HG03045 (cell line): ENCODE measurements around the gene SH2D3A.

Experiments
- ATAC-seq: cut with Tn5 transposase; IDR thresholded peaks from one replicate; pipeline ENCODE4 v1.9.1; 2021; ENCODE audit warnings: mild to moderate bottlenecking, moderate library complexity; ENCODE audit not compliant: unreplicated experiment

The SH2D3A gene

DNA sequence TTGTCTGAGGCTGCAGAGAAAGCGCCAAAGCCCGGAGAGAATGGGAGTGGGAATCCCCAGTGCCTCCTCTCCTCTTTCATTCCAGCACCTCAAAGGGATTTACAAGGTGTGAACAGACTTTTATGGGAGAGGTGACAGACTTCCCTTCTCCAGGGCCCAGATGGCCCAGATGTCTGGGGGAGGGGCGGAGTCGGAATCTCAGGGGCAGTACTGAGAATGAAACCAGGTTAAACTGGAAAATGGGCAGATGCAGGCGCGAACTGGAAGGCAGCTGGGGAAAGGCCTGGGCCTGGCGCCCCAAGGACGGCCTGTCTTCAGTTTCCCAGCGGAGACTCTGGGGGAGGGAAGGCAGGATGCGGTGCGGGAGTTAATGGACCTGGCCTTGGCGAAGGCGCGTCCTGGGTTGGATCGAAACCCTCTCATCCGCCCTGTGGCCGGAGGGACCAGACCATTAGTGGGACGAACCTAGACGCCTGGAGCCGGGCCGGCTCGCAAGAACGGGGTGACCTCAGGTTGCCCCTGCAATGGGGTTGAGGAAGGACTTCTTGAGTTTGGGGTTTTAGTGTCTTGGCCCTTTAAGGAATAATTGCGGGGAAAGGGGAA, 28.3 kb downstream of the SH2D3A start:
- no peak for ATAC-seq

DNA sequence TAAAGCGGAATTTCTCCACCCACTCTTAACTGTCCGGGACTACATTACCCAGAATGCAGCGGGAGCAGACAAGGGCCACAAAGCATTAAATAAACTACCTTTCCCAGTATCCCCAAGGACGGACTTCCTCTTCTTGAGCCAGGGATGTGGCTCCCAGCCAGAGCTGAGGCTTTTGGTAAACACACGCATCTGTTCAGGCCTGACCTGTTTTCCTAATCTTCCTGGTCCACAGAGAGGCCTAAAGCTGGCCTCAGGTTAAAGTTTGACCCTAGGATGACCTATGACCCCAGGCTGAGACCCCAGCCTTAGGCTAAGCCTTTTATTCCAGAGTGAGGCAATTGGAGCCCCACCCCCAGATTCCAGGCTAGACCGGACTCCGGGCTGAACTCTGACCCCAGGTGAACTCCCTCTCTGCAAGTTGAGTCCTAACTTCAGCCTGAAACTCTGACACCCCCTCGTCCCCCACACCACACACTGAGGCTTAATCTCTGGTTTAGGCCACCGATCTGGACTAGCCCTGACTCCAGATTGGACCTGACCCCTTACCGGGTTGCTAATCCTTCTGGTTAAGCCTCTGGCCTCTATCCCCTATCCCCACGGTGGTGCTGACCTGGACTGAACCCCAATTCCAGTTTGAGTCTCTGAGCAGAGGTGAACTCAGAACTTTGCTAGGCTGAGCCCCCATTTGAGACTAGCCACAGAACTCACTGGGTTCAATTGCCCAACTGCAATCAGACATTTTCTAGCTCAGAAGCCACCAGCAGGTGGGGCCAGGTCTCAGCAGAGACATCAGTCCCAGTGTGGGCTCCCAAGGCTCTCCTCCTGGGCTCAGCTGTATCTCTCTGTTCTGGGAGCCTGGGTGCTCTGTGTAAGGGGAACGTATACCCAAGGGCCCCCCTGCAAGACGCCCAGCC, 29.1 kb downstream of the SH2D3A start:
- ATAC-seq, result no peak

DNA sequence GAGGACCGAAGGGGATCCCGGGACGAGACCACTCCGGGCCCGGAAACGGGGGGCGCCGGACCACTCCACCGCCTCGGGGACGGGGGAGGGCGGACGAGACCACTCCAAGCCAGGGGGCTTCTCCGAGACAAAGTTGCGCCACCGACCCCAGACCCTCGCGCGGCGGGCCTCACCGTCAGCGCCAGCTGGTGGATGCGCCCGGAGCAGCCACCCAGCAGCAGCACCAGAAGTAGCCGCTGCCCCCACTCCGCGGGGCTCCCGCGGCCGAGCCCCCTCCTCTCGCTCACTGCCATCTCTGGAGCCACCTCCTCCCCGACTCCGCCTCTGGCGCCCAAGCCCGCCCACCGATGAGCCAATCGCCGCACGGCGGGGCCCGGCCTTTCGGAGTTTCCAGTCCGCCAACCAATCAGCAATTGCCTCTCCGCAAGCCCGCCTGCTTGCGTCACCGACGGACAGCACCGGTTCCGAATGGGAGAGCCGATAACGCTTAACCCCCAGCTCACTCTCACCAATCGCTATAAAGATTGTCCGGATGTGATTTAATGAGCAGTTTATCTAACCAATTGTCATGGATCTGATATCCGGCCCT, 29.9 kb downstream of the SH2D3A start, which contains the start of gene GPR108:
GPR108 (minus strand) TSS at position 297 of the 589 bp plus-strand sequence; CDS start at position 293, 4 bp downstream.
- peak; percentile 68 for ATAC-seq

DNA sequence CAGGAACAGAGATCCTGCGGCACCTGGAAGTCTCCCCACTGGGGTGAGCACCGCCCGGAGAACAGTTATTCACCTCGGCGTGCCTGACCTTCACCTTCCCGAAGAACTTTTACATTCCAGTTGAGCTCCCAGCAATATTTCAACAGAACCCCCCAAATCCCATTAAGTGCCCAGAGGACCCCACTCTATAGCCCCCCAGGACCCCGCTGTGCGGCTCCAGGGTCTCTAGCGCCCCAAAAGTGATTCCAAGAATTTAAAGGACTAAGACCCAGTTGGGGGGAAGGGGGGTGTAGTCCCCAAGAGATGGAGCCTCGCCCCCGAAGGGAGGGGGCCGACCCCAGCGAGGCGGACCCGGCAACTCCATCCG, 30.3 kb downstream of the SH2D3A start:
- ATAC-seq, result no peak

DNA sequence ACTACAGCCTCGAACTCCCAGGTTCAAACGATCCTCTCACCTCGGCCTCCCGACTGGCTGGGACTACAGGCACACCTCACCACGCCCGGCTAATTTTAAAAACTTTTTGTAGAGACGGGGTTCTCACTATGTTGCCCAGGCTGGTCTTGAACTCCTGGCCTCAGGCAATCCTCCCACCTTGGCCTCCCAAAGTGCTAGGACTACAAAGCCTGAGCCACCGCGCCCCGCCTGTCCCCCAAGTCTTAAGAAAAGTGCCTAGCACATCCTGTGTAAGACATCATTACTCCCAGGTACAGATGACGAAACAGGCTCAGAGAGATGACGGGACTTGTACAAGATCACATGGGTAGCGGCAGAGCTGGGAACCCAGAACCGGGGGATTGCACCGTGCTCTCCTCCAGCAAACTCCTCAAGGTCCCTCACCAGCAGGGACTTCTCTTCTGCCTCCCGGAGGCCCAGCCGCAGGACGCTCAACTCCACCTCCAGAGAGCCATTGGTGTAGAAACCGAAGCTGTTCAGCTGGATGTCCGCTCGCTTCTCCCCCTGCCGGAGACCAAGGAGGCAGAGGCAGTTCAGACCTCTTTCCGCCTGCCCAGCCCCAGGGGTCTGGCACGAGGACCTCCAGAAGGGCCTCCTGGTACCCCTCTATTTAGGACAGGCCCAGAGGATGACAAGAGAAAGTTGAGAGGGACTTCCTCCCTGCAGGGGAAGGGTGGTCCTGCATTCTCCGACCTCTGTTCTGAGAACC, 30.9 kb downstream of the SH2D3A start:
- ATAC-seq, result no peak

DNA sequence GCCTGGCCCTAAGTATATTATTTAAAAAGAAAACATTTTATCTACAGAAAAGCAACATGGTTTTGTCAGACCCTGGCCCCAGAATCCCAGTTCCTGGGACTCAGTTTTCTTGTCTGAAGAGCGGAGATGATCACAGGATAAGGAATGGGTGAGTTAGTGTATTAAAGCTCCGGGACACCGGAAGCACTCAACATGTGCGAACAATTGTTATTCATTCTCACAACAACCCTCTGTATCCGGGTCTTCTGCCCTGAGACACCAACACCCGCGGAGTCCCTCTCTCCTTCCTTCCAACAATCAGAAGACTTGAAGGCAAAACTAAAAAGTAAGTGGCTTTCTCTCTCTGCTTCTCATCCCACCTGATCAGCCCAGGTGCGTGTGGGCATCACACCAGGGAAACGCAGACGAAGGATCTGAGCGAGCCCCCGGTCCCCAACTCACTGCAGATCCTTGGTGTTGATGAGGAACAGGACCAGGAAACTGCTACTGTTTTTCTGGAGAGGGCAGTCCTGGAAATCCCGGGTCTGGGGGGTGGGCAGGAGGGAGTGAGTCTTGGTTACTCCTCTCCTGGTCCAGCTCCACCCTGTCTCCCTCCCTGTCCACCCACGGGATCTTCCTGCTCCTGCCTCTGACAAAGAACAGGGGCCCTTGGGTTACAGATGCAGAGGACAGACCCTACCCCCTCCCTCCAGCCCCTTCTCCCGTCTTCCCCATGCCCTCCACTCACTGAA, 31.9 kb downstream of the SH2D3A start:
- ATAC-seq, result no peak

DNA sequence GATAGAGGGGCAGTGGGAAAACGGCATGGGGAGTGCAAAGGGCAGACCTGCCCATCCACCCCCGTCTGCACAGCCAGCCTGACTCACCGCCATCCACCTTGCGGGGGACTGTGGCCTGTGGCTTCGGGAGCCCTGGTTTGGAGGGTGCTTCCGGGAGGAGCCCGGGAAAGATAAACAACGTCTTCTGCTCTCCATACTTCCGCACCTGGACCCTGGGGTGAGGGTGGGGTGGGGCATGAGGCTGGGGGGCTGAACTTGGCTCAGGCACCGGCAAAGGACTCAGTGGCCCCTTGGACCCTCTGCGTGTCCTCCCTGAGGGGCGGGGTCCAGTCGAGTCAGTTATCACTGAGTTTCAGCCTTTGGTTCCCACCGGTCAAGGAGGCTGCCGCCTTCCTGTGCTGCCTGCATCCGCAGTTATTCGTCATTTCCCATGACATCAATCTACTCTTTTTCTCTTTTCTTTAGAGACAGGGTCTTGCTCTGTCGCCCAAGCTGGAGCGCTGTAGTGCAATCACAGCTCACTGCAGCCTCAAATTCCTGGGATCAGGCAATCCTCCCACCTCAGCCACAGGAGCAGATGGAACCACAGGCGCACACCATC, 33.0 kb downstream of the SH2D3A start:
- no peak for ATAC-seq

DNA sequence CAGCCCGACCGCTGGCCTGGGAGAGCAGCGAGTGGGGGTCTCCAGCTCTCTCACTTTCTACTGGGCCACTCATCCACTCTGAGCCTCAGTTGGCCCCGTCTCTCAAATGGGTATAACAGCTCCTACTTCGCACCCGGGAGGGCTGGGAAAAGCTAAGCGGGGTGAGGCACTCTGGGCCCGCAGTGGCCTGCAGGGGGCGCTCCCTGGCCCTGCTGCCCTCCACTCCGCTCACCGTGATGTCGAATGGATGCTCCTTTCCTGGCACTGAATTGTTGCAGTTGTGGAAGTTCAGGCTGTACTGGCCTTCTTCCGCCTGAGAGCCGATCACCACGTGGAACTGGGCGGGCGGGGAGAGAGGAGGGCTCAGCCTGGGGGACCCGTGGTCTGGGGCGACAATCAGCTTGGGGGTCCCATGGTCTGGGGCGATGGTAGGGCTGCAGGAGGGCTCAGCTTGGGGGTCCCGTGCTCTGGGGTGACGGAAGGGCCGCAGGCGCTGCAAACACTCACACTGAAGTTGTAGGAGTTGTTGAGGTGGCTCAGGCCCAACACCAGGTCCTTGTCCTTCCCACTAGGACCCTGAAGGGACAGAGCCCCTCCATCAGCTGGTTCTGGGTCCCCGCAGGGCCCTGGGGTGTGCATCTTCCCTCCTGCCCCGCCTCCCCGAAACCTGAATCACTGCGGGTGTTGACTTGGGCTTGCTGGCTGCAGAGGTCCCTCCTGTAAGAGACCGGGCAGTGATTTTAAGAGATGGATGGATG, 33.7 kb downstream of the SH2D3A start:
- ATAC-seq, result no peak

DNA sequence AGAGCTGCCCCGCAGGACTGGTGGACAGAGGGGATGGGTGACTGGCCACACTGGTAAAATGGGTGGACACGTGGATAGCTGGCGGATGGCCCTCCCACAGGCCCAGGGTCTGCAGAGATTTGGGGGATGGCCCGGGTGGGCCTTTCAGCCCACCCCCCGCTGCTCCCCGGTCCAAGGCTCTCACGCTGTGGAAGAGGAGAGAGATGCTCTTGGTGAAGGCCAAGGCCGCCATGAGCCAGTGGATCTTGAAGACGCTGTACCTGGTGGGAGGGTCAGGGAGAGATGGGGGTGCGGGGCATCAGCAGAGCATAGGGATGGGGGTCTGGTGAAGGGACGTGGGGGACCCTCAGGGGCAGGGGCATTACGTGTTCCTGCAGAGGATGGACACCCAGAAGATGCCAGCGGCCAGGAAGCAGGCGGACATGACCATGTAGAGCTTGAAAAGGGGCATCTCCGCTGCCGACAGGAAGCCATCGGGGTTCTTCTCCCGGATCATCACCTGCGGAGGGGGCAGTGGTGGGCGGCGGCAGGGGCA, 34.4 kb downstream of the SH2D3A start:
- ATAC-seq, result no peak

DNA sequence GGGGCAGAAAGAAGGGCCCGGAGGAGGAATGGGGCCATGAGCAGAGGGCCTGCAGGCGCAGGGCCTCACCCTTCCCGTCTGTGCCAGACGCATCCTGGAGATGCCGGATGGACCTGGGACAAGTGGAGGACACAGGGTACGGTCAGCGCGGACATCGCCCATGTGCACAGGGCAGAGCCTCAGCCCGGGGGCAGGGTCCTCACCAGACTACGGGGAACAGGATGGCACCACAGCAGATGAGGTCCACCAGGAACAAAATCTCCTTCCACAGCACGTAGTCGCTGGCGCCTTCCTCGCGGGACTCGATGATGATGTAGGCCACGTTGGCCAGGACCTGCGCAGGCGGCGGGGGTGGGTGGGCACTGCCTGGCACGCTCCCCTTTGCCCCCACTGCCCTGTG, 35.4 kb downstream of the SH2D3A start:
- ATAC-seq, result no peak

DNA sequence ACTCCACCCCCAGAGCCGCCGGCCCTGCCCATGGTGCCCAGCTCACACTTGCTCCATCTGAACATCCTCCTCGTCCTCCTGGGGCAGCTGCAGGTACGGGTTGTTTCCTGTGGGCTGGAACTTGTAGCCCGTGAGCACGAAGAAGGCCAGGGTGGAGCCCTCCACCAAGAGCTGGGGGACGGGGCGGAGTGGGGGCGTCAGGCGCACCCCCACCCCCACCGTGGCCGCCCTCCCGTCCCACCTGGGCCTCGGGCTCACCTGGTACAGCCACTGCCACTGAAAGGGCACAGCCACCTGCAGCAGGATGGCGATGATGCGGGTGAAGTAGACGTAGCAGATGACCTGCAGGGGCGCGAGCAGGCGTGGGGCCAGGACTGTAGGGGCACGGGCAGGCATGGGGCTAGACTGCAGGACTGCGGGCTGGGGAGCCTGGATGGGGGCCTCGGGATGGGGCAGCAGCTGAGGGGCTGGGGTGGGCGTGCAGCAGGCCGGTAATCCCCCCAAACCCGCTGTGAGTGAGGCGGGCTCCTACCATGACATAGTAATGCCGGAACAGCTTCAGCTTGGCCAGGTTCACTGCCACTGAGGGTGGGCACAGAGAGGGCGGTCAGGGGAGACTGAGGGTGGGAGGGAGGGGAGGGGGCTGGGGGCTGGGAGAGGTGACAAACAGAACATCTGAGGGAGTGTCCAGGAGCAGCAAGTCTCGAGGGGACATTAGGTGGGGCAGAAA, 36.1 kb downstream of the SH2D3A start:
- ATAC-seq, result no peak

DNA sequence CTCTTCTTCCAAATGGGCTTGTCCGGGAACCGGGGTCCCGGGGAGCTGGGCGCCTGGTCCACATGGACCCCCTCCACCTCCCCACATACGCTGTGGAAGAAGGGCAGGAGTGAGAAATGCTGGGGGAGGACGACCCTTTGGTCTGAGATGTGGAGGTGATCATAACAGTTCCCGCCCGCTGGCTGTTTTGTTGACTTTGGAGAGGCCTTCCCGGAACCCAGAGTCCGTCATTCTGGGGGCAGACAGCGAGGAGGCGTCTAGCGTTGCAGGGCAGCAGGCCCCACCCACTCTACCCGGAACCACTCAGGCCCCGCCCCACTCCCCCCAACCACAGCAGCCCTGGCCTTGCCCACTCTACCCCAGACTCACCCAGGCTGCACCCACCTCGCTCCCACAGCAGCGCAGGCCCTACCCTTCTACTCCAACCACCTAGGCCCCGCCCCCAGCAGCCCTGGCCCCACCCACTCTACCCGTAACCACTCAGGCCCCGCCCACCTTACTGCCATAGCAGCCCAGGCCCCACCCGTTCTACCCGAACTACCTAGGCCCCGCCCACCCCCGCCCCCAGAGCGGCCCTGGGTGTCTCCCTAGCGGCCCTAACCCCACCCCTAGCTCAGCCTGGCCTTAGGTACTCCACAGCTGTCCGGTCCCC, 37.0 kb downstream of the SH2D3A start:
- no peak for ATAC-seq

DNA sequence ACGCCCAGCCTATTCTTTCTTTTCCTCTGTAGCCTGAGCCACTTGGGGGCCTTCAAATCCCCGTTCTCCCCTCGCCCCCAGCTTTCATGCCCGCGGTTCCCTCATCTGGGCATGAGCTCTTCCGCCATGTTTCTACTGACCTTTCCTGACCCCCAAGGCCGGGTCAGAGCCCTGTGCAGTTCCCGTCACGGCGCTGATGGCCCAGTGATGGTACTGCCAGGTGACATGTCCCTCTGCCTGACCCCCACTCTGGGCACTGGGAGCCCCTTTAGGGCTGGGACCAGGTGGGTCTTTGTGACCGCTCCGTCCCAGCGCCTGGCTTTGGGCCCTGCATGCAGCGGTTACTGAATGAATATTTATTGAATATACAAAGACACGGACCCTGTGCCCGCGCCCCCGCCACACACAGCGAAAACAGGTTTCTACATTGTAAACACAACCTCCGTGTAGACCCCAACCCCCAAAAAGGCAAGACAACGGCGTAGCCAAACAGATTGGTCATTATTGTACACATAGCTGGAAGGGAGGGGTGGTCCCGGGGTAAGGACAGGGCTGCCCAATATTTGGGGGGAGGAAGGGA, 37.6 kb downstream of the SH2D3A start:
- no peak for ATAC-seq

DNA sequence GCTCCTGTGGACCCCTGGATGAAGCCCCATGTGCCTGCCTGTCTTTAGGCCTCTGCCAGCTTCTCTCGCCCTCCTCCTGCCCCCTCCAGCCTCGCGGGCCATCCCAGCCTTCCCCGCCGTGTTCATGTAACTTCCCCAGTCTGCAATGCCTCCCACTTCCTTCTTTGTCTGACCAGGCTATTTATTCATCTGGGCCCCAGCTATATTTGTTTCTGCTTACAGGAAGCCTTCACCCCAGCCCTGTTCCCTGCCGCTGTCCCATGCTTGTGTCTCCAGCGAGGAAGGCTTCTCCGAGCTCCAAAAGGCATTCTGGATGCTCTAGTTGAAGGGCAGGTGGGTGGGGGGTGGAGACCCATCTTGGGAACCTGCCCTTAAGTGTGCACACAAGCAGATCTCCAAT, 38.9 kb downstream of the SH2D3A start:
- ATAC-seq, result no peak

DNA sequence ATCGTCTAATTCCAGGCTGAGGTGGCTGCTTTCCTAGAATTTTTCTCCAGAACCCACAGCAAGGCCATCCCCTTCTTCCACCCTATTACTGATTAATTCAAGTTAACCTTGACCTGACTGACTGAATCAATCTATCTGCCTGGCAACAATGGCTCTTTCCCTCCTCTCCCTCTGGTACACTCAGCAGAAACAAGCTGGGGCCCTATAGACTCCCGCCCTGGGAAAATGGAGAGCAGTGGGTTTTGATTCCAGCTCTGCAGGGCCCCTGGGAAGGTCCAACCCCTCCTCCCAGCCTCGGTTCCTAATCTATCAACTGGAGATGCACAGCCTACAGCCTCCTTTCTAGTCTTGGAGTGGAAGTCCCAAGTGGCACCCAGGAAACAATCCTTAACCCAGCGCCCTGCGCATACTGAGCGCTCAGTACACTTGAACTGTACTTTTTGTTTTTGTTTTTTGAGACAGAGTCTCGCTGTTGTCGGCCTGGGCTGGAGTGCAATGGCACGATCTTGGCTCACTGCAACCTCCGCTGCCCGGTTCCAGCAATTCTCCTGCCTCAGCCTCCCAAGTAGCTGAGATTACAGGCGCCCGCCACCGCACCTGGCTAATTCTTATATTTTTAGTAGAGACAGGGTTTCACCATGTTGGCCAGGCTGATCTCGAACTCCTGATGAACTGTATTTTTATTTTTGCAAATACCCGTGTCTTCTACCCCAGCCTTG, 41.6 kb downstream of the SH2D3A start:
- ATAC-seq, result no peak

DNA sequence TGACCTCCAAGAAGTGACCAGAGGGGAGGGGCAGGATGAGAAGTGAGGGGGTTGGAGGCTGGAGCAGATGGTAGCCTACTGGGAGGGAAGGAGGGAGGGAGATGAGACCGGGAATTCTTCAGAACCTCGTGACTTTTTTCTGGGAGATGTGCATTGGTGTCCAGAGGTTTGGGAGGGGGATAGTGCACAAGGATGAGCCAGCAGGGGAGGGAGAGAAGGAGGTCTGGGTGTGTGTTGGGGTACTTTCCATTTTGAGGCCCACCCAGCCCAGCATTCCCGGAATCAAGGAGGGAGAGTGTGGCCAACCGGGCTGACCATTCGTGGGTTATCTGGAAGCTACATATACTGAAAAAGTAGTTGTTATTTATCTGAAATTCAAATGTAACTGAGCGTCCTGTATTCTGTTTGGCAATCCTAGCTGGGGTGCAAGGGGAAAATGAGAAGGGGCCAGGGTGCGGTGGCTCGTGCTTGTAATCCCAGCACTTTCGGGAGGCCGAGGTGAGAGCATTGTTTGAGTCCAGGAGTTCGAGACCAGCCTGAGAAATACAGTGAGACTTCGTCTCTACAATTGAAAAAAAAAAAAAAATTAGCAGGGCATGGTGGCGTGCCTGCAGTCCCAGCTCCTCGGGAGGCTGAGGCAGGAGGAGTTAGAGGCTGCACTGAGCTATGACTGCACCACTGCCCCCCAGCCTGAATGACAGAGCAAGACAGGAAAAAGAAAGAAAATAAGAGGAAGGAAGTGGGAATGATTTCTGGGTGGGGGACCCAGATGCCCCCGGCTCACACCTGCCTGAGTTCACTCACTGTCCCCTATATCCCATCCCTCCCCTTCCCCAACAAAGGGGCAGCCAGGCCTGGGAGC, 42.4 kb downstream of the SH2D3A start:
- ATAC-seq, result no peak
